OCI-LY3 (cell line): Measurements from ENCODE around the gene ACVR1.

Experiments
- CTCF ChIP-seq: fragments of 200-600, 300-600 bp; sonication (generic); IDR thresholded peaks from 2 replicates; pipeline ENCODE4 v1.5.1; 2014; ENCODE audit warnings: antibody characterized with exemption, low read length, low read depth
- EZH2phosphoT487 ChIP-seq: fragments of 200-600 bp; shearing (Covaris generic); IDR thresholded peaks from 2 replicates; pipeline ENCODE4 v1.6.1; 2018; ENCODE audit warnings: antibody characterized with exemption, mixed run types, low read depth

- TF ChIP-seq CTCF, result no peak
- no peak for TF ChIP-seq EZH2phosphoT487
Measured at GRCh38 chr2:157845081-157845480, 31.0 kb downstream of the ACVR1 start.
